ENCODE results near the gene CD5L.

Gene CD5L

GRCh38 chr1:157813269-157813668 is 28.3 kb downstream of the CD5L start:
- no peak for DNase-seq (ENCODE audit: low read depth)

- DNase-seq (ENCODE audit: low read depth): no peak
These were observed 35.0 kb downstream of the CD5L start for GRCh38 chr1:157806431-157807149.

GRCh38 chr1:157803851-157804250 is 37.8 kb downstream of the CD5L start:
- no peak for DNase-seq (ENCODE audit: low read depth)

- DNase-seq (ENCODE audit: low read depth): no peak
These were observed 41.6 kb downstream of the CD5L start for GRCh38 chr1:157799996-157800395.

GRCh38 chr1:157798211-157798610 is 43.4 kb downstream of the CD5L start:
- DNase-seq (ENCODE audit: low read depth): no peak

- DNase-seq (ENCODE audit: low read depth): no peak
These were observed 56.4 kb downstream of the CD5L start for GRCh38 chr1:157785248-157785647.

- no peak for DNase-seq (ENCODE audit: low read depth)
These were observed 56.8 kb downstream of the CD5L start for GRCh38 chr1:157784801-157785200.

- no peak for DNase-seq (ENCODE audit: low read depth)
These were observed 58.7 kb downstream of the CD5L start for GRCh38 chr1:157782931-157783330.

GRCh38 chr1:157781048-157781447 is 60.6 kb downstream of the CD5L start:
- DNase-seq (ENCODE audit: low read depth): no peak

Measured in T follicular helper cell (primary cell).